Activated CD8-positive, alpha-beta memory T cell treated with anti-CD3 and anti-CD28 coated beads for 1 hour (primary cell): ENCODE results near the gene KLHL20.
"Not testable (repeated sequence)": the region's sequence is repeated elsewhere in the genome, so short reads cannot be mapped to it uniquely, and the experiment has no call there.

ENCODE experiments used
- DNase-seq, 2 donors: peaks; one replicate each; pipeline ENCODE4 v3.0.0-alpha.2; 2020; ENCODE audit warnings: low read depth in 1 of 2; ENCODE audit errors: extremely low read depth in 1 of 2

Gene KLHL20

GRCh38 chr1:173744651-173745050, 29.9 kb downstream of the KLHL20 start:
- no peak for DNase-seq

- DNase-seq, result no peak
Measured at GRCh38 chr1:173749137-173749536, 34.4 kb downstream of the KLHL20 start.

- no peak for DNase-seq
Measured at GRCh38 chr1:173753830-173754229, 39.0 kb downstream of the KLHL20 start.

GRCh38 chr1:173757666-173758065, 42.9 kb downstream of the KLHL20 start:
- DNase-seq, result no peak

- DNase-seq, result no peak
Measured at GRCh38 chr1:173758110-173758509, 43.3 kb downstream of the KLHL20 start.

GRCh38 chr1:173758980-173759379, 44.2 kb downstream of the KLHL20 start:
- DNase-seq, result no peak

- DNase-seq, result not testable (repeated sequence)
Measured at GRCh38 chr1:173764331-173764730, 49.5 kb downstream of the KLHL20 start.

GRCh38 chr1:173768206-173768605, 53.4 kb downstream of the KLHL20 start:
- DNase-seq, result no peak

GRCh38 chr1:173768827-173769226, 54.0 kb downstream of the KLHL20 start:
- no peak for DNase-seq

- not testable (repeated sequence) for DNase-seq
Measured at GRCh38 chr1:173770330-173770729, 55.5 kb downstream of the KLHL20 start.

- no peak for DNase-seq
Measured at GRCh38 chr1:173771560-173771959, 56.8 kb downstream of the KLHL20 start.

- DNase-seq, result no peak
Measured at GRCh38 chr1:173775578-173776226, 60.9 kb downstream of the KLHL20 start.

- DNase-seq, result no peak
Measured at GRCh38 chr1:173779936-173780335, 65.2 kb downstream of the KLHL20 start.

GRCh38 chr1:173784997-173785396, 70.2 kb downstream of the KLHL20 start:
- DNase-seq, result no peak

GRCh38 chr1:173789841-173790240, 75.1 kb downstream of the KLHL20 start:
- no peak for DNase-seq

GRCh38 chr1:173798078-173798477, 83.3 kb downstream of the KLHL20 start:
- DNase-seq, result no peak

- DNase-seq, result not testable (repeated sequence)
Measured at GRCh38 chr1:173799995-173800394, 85.2 kb downstream of the KLHL20 start.

- no peak for DNase-seq
Measured at GRCh38 chr1:173802961-173803360, 88.2 kb downstream of the KLHL20 start.

GRCh38 chr1:173813654-173814053, 98.9 kb downstream of the KLHL20 start:
- not testable (repeated sequence) for DNase-seq

- DNase-seq, result no peak
Measured at GRCh38 chr1:173818459-173818858, 103.7 kb downstream of the KLHL20 start.

- DNase-seq, result no peak
Measured at GRCh38 chr1:173821680-173822079, 106.9 kb downstream of the KLHL20 start.

- DNase-seq, result no peak
Measured at GRCh38 chr1:173823781-173824314, 109.1 kb downstream of the KLHL20 start.
